Activated CD8-positive, alpha-beta memory T cell treated with anti-CD3 and anti-CD28 coated beads for 4 hours (primary cell): ENCODE results near the gene NPIPB12.
"Not testable (repeated sequence)": the region's sequence is repeated elsewhere in the genome, so short reads cannot be mapped to it uniquely, and the experiment has no call there.

ENCODE experiments used
- DNase-seq, 2 donors: peaks; one replicate each; pipeline ENCODE4 v3.0.0-alpha.2; 2020; ENCODE audit warnings: low read depth in 2 of 2

NPIPB12 gene

DNA sequence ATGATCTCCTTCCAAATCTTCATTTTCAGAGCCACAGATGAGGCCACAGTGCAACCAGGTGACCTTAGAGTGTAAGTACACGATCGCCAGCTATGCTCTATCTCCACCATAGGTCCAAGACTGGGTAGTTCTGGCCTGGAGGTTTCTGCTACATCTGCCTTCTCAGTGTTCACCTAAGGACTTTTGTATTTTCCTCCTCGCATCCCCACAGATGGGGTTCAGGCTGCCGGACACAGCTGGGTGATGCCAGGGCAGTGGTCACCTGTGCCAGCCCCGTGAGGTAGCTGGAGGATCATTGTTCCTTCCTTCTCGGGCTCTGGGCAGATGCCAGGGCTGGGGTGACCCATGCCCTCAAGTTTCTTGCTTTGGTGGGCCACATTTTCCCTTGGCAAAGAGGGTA lies at the start of gene NPIPB12:
Gene NPIPB12, minus strand, starts transcription at position 101 of the 400 bp plus-strand sequence.
- not testable (repeated sequence) for DNase-seq

DNA sequence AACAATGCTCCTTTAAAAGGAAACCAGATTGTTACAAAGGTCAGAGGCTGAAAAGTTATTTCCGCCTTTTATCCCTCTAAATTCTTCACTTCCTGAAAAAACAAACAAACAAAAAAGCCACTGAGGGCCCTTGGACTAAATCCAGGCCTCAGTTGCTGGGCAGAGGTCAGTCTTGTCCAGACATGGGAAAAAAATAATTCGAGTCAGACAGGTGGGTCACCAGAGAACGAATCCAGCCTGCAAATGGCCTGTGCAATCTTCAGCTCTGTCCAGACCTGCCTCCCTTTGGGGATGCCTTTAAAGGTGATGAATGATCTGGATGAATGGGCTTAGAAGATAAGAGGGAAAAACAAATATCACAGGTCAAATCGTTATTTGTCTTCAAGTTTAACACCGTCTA lies 15.3 kb upstream of the NPIPB12 start:
- DNase-seq = not testable (repeated sequence)

DNA sequence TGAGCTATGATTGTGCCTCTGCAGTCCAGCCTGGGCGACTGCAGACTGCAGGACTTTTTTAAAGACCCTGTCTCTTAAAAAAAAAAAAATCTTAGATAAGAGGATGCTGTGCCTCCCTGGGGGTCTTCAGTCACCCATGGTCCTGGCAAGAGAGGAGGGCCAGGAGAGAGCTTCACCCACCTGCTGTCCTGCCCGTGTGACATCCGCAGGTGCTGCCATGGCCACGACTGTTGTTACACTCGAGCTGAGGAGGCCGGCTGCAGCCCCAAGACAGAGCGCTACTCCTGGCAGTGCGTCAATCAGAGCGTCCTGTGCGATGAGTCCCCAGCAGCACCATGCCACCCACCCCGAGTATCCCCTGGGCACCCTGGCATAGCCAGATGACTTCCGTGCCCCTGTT lies 23.9 kb downstream of the NPIPB12 start:
- DNase-seq = not testable (repeated sequence)

DNA sequence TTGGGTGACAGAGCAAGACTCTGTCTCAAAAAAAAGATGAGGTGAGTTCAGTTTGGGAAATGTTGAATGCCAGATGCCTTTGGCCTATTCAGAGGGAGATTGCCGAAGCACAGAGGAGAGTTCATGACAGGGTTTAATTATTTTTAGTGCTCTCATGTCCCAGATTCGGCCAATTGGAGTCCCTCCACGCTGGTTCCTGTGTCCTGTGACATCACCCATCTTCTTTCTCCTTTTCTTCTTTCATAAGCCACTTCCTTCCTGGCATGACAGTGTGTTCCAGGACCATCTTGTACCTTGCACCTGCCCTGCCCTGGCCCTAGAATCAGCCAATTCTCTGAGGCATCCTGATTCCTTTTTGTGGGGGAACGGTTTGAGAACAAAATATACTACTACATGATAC lies 34.1 kb downstream of the NPIPB12 start:
- not testable (repeated sequence) for DNase-seq

DNA sequence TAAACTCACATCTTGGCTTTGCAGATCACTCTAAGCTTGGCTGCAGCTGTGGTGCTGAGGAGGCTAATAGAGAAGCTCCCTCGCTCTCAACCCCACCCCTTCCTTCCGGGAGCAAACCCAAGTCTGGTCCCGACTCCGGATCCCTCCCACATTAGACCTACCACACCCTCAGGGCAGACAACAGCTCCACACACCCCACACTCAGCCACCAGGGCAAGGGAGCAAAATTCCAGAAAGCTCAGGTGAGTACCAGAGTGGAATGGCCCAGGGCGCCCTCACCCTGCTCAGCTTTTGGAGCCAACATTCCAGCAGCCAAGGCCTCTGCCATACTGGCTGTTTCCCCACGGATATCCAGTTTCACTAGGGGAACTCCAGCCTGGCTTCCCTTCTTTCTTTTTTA lies 36.5 kb downstream of the NPIPB12 start:
- peak; percentile 8 to 14 for DNase-seq

DNA sequence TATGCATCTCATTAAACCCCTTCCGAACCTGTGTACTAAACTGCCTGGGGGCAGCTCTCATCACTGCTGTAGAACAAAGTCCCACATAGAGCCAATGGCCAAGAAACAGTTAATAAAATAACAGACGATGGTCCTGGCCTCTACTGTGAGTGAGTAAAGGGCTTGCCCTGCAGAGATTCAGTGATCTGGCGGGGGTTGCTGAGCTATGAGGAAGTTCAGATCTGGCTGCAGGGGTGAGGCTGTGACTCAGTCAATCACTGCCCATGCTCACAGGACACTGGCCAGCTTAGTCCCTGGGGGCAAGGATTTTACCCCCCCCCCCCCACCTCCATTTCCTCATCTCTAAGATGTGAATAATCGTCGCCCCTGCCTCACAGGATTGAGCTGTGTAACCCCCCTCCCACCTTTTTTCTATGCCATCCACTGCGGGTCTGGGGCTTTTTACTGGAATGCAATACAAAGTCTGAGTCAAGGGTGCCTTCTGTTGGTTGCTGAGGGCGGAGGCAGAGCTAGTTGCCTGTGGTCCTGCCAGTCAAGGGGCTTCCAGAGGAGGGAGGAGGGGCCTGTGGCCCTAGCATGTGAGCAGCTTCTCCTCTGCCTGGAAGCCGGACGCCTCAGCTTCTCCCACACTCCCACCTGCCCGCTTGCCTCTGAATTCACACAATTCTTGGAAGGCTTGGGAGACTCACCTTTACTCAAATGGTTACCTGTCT lies 38.4 kb downstream of the NPIPB12 start:
- not testable (repeated sequence) for DNase-seq

DNA sequence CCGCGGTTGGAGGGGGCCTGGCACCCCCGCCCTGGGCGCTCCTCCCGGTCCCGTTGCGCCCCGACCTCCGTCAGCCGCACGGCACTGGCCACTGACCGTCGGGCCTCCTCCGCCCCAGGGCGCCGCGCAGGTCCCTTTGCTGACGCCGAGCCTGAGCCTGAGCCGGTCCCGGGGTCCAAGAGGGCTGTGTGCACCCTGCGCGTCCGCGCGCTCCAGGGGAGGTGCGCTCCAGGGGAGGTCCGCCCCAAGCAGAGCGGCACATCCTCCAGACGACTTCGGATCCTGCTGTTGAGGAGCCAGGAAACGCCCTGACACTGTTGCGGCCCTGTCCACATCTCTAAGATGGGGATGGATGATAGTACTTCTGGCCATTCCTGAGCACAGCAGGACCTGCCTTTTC lies 39.3 kb downstream of the NPIPB12 start:
- not testable (repeated sequence) for DNase-seq

DNA sequence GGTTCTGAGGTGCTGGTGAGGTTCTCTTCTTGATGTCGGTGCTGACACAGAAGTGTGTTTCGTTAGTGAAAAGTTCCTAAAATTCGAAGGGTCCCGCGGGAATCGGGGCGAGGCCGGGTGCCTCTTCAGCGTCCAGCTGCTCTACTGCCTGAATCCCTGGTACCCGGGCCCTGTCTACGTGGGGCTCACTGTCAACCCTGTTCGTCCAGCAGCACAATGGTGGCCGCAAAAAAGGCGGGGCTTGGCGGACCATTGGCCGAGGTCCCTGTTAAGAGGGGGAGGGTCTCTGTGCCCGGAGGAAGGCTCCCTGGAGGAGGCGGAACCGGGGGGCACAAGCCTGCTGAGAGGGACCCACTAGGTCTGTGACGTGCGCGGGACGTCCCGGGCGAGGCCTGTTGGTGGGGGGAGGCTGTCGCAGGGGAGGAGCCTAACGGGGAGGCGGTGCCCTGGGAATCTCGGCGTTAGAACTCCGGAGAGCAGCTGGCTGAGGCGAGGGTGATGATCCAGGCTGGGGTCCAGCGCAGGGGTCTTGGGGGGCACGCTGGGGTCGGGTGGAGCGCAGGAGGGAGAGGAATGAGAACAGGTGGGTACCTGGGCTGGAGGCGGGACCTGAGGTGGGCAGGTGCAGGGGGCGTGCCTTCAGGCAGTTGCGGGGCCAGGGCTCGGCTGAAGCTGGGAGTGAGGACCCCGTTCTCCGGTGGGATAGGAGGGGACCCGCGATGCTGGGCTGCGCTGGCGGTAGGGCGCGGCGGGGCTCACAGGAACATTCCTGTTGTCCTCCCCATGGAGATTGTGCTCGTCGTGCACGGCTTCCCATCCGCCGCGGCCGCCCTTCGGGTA lies 40.0 kb downstream of the NPIPB12 start:
- DNase-seq = not testable (repeated sequence)

DNA sequence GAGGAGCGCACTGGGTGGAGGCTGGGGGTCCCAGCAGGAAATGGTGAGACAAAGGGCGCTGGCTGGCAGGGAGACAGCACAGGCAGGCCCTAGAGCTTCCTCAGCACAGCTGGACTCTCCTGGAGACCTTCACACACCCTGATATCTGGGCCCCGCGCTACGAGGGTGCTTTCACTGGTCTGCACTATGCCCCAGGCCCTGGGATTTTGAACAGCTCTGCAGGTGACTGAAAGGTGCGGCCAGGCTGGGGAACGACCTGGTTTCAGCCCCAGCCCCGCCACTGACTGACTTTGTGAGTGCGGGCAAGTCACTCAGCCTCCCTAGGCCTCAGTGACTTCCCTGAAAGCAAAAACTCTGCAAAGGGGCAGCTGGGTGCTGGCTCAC lies 45.6 kb downstream of the NPIPB12 start:
- not testable (repeated sequence) for DNase-seq

DNA sequence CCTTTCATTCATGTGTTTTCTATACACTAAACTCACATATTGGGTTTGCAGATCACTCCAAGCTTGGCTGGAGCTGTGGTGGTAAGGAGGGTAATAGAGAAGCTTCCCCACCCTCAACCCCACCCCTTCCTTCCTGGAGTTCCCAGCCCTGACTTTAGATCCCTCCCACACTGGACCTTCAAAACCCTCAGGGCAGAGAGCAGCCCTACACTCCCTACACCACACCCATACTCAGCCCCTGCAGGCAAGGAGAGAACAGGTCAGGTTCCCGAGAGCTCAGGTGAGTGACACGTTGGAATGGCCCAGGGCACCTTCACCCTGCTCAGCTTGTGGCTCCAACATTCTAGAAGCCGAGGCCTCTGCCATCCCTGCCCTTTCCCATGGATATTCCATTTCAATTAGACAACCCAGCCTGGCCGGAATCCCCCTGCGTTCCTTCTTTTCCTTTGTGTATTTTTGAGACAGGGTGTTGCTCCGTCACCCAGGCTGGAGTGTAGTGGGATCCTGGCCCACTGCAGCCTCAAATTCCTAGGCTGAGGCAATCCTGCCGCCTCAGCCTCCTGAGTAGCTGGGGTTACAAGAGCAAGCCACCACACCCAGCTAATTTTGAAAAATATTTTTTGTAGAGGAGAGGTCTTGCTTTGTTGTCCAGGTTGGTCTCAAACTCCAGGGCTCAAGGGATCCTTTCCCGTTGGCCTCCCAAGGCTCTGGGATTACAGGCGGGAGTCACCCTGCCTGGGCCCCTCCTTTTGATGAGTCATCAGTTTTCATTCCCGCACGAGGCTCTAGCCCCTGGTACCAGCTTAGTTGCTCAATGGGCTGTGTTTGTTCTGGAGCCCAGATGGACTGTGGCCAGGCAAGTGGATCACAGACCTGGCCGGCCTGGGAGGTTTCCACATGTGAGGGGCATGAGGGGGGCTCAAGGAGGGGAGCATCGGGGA lies 46.2 kb downstream of the NPIPB12 start, which contains the start of gene SULT1A4:
Gene SULT1A4, plus strand, starts transcription at position 208 of the 941 bp plus-strand sequence. CDS start 1,473 bp downstream, outside the sequence.
- not testable (repeated sequence) for DNase-seq

DNA sequence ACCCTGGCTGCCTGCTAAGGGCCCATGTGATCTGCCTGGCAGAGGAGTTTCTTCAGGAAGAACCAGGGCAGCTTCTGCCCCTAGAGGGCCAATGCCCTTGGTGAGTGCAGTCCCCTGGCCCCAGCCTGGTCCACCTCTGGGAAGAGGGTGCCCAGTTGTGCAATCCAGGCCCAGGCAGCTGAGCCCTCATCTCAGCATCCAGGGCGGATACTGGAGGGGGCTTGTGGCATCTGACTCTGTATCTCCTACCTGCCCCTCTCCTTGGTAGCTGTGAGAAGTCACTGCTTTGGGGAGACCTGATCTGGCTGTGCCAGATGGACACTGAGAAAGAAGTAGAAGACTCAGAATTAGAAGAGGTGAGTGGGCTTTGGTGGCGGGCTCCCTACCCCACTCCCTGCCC lies 48.5 kb downstream of the NPIPB12 start:
- not testable (repeated sequence) for DNase-seq

DNA sequence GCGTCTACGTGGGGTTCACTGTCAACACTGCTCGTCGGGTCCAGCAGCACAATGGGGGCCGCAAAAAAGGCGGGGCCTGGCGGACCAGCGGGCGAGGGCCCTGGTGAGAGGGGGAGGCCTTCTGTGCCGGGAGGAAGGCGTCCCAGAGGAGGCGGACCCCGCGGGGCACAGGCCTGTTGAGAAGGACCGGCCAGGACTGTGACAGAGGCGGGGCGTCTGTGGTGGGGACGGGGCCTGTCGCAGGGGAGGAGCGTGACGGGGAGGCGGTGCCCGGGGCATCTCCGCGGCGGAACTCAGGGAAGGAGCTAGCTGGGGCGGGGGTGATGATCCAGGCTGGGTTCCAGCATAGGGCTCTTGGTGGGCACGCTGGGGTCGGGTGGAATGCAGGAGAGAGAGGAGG lies 51.4 kb downstream of the NPIPB12 start:
- DNase-seq = not testable (repeated sequence)

DNA sequence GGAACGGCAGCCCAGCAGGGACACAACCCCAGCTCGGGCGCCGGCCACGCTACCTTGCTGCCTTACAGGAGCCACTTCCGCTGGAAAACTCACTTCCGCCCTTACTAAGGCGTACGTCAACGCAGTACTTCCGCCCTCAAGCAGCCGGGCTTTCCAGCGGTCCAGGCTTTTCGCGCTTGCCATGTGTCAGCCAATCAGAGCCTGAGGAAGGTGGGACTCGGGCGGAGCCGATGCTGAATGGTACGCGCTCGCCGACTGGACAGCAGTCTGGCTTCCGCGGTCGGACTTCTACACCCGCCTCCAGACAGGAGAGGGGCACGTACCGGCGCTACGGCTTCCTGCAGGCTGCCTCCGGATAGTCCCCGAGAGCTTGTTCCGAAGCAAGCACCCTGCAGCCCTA lies 51.9 kb downstream of the NPIPB12 start, which contains the start of the genes BOLA2 and SLX1B:
Gene BOLA2, minus strand, starts transcription at position 83 of the 400 bp plus-strand sequence. CDS start 98 bp downstream, outside the sequence.
Gene SLX1B, plus strand, starts transcription at position 265 of the 400 bp plus-strand sequence.
- DNase-seq = not testable (repeated sequence)

DNA sequence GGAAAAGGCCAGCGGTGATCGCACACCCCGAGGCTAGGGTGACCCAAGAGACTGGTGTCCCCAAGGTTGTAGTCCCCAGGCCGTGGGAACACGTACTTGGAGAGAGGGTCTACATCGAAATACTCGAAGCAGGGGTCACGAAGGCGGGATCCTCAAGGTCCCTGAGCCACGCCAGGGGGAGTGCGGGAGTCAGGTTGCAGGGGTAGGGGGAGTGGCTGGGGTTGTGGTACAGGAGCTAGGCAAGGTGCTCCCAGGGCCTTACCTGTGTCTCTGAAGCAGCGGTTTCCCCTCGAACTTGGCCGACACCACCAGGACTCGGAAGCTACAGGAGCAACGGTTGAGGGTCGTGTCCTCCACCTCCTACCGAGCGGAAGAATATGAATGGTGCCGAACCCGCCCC lies 52.5 kb downstream of the NPIPB12 start:
- not testable (repeated sequence) for DNase-seq
